Liver (tissue), 9 donors: ENCODE data around the gene NDUFAF7. TPM values are rescaled to one million over a fixed set of nuclear protein-coding genes. Genes with fewer than 3 reads are reported as not detected.

Source experiments
- DNase-seq: peaks from one replicate; pipeline ENCODE4 v3.0.0-alpha.2; 2017; ENCODE audit warnings: low spot score
- H3K27ac ChIP-seq, 2 donors: one replicate each; pipeline ENCODE4 v1.7.0; 2013; ENCODE audit warnings: inconsistent platforms in 2 of 2, low read length in 2 of 2, control low read depth in 1 of 2, low read depth in 1 of 2, mild to moderate bottlenecking in 1 of 2
- H3K27me3 ChIP-seq, 4 donors: one replicate each; pipeline versions ENCODE4 v1.6.1 to v1.7.0; 2013; ENCODE audit warnings: low read length in 3 of 4, inconsistent platforms in 1 of 4, mild to moderate bottlenecking in 1 of 4, moderate library complexity in 1 of 4; ENCODE audit not compliant: control insufficient read depth in 4 of 4, insufficient read depth in 4 of 4
- H3K36me3 ChIP-seq, 4 donors: one replicate each; pipeline versions ENCODE4 v1.6.1 to v1.7.0; 2013; ENCODE audit warnings: low read length in 3 of 4, mild to moderate bottlenecking in 3 of 4, low read depth in 1 of 4, moderate library complexity in 1 of 4; ENCODE audit not compliant: control insufficient read depth in 4 of 4, insufficient read depth in 3 of 4
- H3K4me1 ChIP-seq, 4 donors: one replicate each; pipeline versions ENCODE4 v1.6.1 to v1.7.0; 2013; ENCODE audit warnings: low read length in 3 of 4, mild to moderate bottlenecking in 3 of 4, moderate library complexity in 1 of 4; ENCODE audit not compliant: control insufficient read depth in 4 of 4, insufficient read depth in 4 of 4
- H3K4me3 ChIP-seq, 3 donors: one replicate each; pipeline versions ENCODE4 v1.6.1 to v1.7.0; 2013; ENCODE audit warnings: low read length in 3 of 3, control low read depth in 1 of 3, low read depth in 1 of 3, mild to moderate bottlenecking in 1 of 3
- H3K9ac ChIP-seq, 2 donors: one replicate each; pipeline ENCODE4 v1.7.0; 2013; ENCODE audit warnings: low read length in 2 of 2, mild to moderate bottlenecking in 2 of 2, moderate library complexity in 2 of 2, control low read depth in 1 of 2, low read depth in 1 of 2
- H3K9me3 ChIP-seq, 4 donors: one replicate each; pipeline versions ENCODE4 v1.6.1 to v1.7.0; 2013; ENCODE audit warnings: low read length in 3 of 4; ENCODE audit not compliant: control insufficient read depth in 4 of 4
- ATF3 ChIP-seq: IDR thresholded peaks from 2 replicates; pipeline ENCODE4 v1.6.1; 2016; ENCODE audit warnings: antibody characterized with exemption
- CTCF ChIP-seq: fragments of 150-350 bp; IDR thresholded peaks from 2 replicates; pipeline ENCODE4 v1.5.1; 2017; ENCODE audit warnings: improper control_type of control experiment, low read depth, low read length; ENCODE audit not compliant: missing input control
- EGR1 ChIP-seq, 2 donors: IDR thresholded peaks; 2 replicates each; pipeline ENCODE4 v1.6.1; 2016 to 2018; ENCODE audit warnings: antibody characterized with exemption in 2 of 2, low read depth in 2 of 2
- FOXA1 ChIP-seq: IDR thresholded peaks from 2 replicates; pipeline ENCODE4 v1.6.1; 2016; ENCODE audit warnings: antibody characterized with exemption
- FOXA2 ChIP-seq: IDR thresholded peaks from 2 replicates; pipeline ENCODE4 v1.6.1; 2016; ENCODE audit warnings: antibody characterized with exemption
- GABPA ChIP-seq, 2 donors: IDR thresholded peaks in 1 of 2; conservative IDR thresholded peaks in 1 of 2; 2 replicates each; pipeline ENCODE4 v1.6.1; 2016; ENCODE audit warnings: antibody characterized with exemption in 2 of 2, mild to moderate bottlenecking in 1 of 2, moderate library complexity in 1 of 2
- HNF4A ChIP-seq, 2 donors: conservative IDR thresholded peaks; 2 replicates each; pipeline ENCODE4 v1.6.1; 2016; ENCODE audit warnings: antibody characterized with exemption in 2 of 2, mild to moderate bottlenecking in 2 of 2
- HNF4G ChIP-seq: IDR thresholded peaks from 2 replicates; pipeline ENCODE4 v1.6.1; 2016; ENCODE audit warnings: antibody characterized with exemption
- JUND ChIP-seq, 2 donors: IDR thresholded peaks; 2 replicates each; pipeline ENCODE4 v1.6.1; 2016; ENCODE audit warnings: antibody characterized with exemption in 2 of 2
- MAX ChIP-seq: IDR thresholded peaks from 2 replicates; pipeline ENCODE4 v1.6.1; 2016; ENCODE audit warnings: antibody characterized with exemption
- NR2F2 ChIP-seq: IDR thresholded peaks from 2 replicates; pipeline ENCODE4 v1.6.1; 2016; ENCODE audit warnings: antibody characterized with exemption
- RAD21 ChIP-seq, 2 donors: IDR thresholded peaks; 2 replicates each; pipeline ENCODE4 v1.6.1; 2016; ENCODE audit warnings: antibody characterized with exemption in 2 of 2, mild to moderate bottlenecking in 2 of 2
- RXRA ChIP-seq, 2 donors: IDR thresholded peaks; 2 replicates each; pipeline ENCODE4 v1.6.1; 2017 to 2018; ENCODE audit warnings: antibody characterized with exemption in 2 of 2, mild to moderate bottlenecking in 1 of 2
- SP1 ChIP-seq: IDR thresholded peaks from 2 replicates; pipeline ENCODE4 v1.6.1; 2018; ENCODE audit warnings: antibody characterized with exemption, mild to moderate bottlenecking
- TAF1 ChIP-seq: conservative IDR thresholded peaks from 2 replicates; pipeline ENCODE4 v1.6.1; 2016; ENCODE audit warnings: antibody characterized with exemption, mild to moderate bottlenecking
- YY1 ChIP-seq: IDR thresholded peaks from 2 replicates; pipeline ENCODE4 v1.6.1; 2016; ENCODE audit warnings: antibody characterized with exemption, mild to moderate bottlenecking
- ZBTB33 ChIP-seq: IDR thresholded peaks from 2 replicates; pipeline ENCODE4 v1.6.1; 2016; ENCODE audit warnings: antibody characterized with exemption
- WGBS: extraction: QIAGEN DNeasy Blood & Tissue Kit; methylation state at CpG from one replicate; pipeline ENCODE4 v1.1.7; 2013; 5-methylcytosine and 5-hydroxymethylcytosine counted together
- polyA plus RNA-seq, 2 donors: library from polyadenylated mRNA; stranded (reverse) in 1 of 2; unstranded in 1 of 2; fragments of 200-250 nt in 1 of 2; fragments of >200 nt in 1 of 2; fragmentation: Nextera tagmentation in 1 of 2; extraction: Ambion mirVana in 1 of 2; gene quantifications; one replicate each; pipeline versions ENCODE4 v1.2.1 to v1.2.3, GENCODE V29; 2013 to 2015
- total RNA-seq, 2 donors: library from RNA; depleted of rRNA; stranded (reverse); fragments of >200 nt; gene quantifications; one replicate each; pipeline ENCODE4 v1.2.3, GENCODE V29; 2014
- donor health status: healthy.
- donor health status: healthy.
- donor health status: healthy.
- donor health status: healthy.
- donor health status: healthy.

The NDUFAF7 gene
- total and polyA plus RNA-seq, 4 donors: 8.7 to 13.6 (median 11.3) TPM

GRCh38 chr2:37211939-37212338, 19.5 kb upstream of the NDUFAF7 start:
- no peak for DNase-seq
- TF ChIP-seq ZBTB33: no peak
- TF ChIP-seq EGR1 (IDR thresholded peaks at IDR 0.05; ENCODE audit: low read depth in 2 of 2): no peak
- no peak for TF ChIP-seq RXRA (IDR thresholded peaks at IDR 0.05)
- TF ChIP-seq HNF4G: no peak
- no peak for TF ChIP-seq SP1
- no peak for TF ChIP-seq MAX
- no peak for TF ChIP-seq RAD21 (IDR thresholded peaks at IDR 0.05)
- no peak for TF ChIP-seq ATF3
- no peak for TF ChIP-seq JUND (IDR thresholded peaks at IDR 0.05)

GRCh38 chr2:37215250-37215649, 16.2 kb upstream of the NDUFAF7 start:
- Histone ChIP-seq H3K27me3 (no peaks in the 10 kb centered on the region), H3K9ac (no peak overlapping the region), H3K36me3 (peaks cover 4 to 56% (median 50%) of the 10 kb centered on the region in 4 donors), H3K4me3 (no peak overlapping the region), H3K27ac (no peak overlapping the region), H3K9me3 (no peaks in the 10 kb centered on the region), H3K4me1 (no peaks in the 10 kb centered on the region)
- 88% methylated on average over 1 of the region's 1 CpG for WGBS
- no peak for DNase-seq
- TF ChIP-seq CTCF: no peak
- TF ChIP-seq HNF4G: no peak
- no peak for TF ChIP-seq EGR1 (IDR thresholded peaks at IDR 0.05; ENCODE audit: low read depth in 2 of 2)
- TF ChIP-seq GABPA (IDR thresholded peaks at IDR 0.05 in 1 of 2, conservative IDR thresholded peaks at IDR 0.05 in 1 of 2): no peak
- no peak for TF ChIP-seq SP1

More at GRCh38 chr2:37211939-37212338, 19.5 kb upstream of the NDUFAF7 start:
- Histone ChIP-seq H3K9ac (no peak overlapping the region), H3K27ac (no peak overlapping the region), H3K9me3 (peaks cover 2 to 10% (median 4%) of the 10 kb centered on the region in 4 donors), H3K4me1 (no peaks in the 10 kb centered on the region), H3K36me3 (peaks cover 2 to 81% (median 61%) of the 10 kb centered on the region in 4 donors), H3K27me3 (no peaks in the 10 kb centered on the region), H3K4me3 (no peak overlapping the region)
- 89% methylated on average over 3 of the region's 3 CpGs for WGBS

GRCh38 chr2:37219046-37219445, 12.4 kb upstream of the NDUFAF7 start:
- H3K9me3 ChIP-seq: no peaks in the 10 kb centered on the region
- no peaks in the 10 kb centered on the region for H3K27me3 ChIP-seq
- 95% methylated on average over 4 of the region's 4 CpGs for WGBS
- DNase-seq: no peak
- TF ChIP-seq JUND (IDR thresholded peaks at IDR 0.05) (no peak), NR2F2 (no peak), CTCF (no peak), FOXA1 (no peak), FOXA2 (no peak), ATF3 (no peak), MAX (no peak), RXRA (IDR thresholded peaks at IDR 0.05) (no peak), ZBTB33 (no peak), TAF1 (no peak), YY1 (no peak), HNF4A (conservative IDR thresholded peaks at IDR 0.05) (no peak)
- H3K27ac ChIP-seq: no peak overlapping the region
- peaks cover 0 to under 1% (median 0%) of the 10 kb centered on the region in 4 donors for H3K4me1 ChIP-seq
- H3K36me3 ChIP-seq: peaks cover 6 to 51% (median 38%) of the 10 kb centered on the region in 4 donors
- no peak overlapping the region for H3K4me3 ChIP-seq
- no peak overlapping the region for H3K9ac ChIP-seq
